Muscle of leg (tissue), 11 donors: ENCODE measurements around the gene ATP8B1. TPM values are rescaled to one million over a fixed set of nuclear protein-coding genes. Genes with fewer than 3 reads are reported as not detected.
"Not testable (repeated sequence)": the region's sequence is repeated elsewhere in the genome, so short reads cannot be mapped to it uniquely, and the experiment has no call there.

ENCODE experiments used
- DNase-seq: peaks from one replicate; pipeline ENCODE4 v3.0.0; 2013
- H3K27ac ChIP-seq: one replicate; pipeline ENCODE4 v1.5.1; 2013; ENCODE audit warnings: mild to moderate bottlenecking, low read length, control low read depth
- H3K27me3 ChIP-seq: one replicate; pipeline ENCODE4 v1.6.1; 2013; ENCODE audit warnings: low read length; ENCODE audit not compliant: control insufficient read depth, insufficient read depth
- H3K36me3 ChIP-seq: one replicate; pipeline ENCODE4 v1.6.1; 2013; ENCODE audit warnings: low read length; ENCODE audit not compliant: control insufficient read depth, insufficient read depth
- H3K4me1 ChIP-seq: one replicate; pipeline ENCODE4 v1.6.1; 2013; ENCODE audit warnings: low read length; ENCODE audit not compliant: control insufficient read depth, insufficient read depth
- H3K4me3 ChIP-seq: one replicate; pipeline ENCODE4 v1.5.1; 2013; ENCODE audit warnings: low read length, control low read depth
- H3K9me3 ChIP-seq: replicated peaks from 2 replicates; pipeline ENCODE4 v1.6.1; 2013; ENCODE audit warnings: low read depth, low read length; ENCODE audit not compliant: control insufficient read depth
- WGBS: methylation state at CpG from one replicate; pipeline ENCODE4 v1.1.5; 2013; ENCODE audit warnings: missing lambda C conversion rate; ENCODE audit not compliant: insufficient coverage; 5-methylcytosine and 5-hydroxymethylcytosine counted together
- polyA plus RNA-seq, 8 donors: library from polyadenylated mRNA; unstranded; fragments of 120-200 nt; gene quantifications; one replicate each; pipeline versions ENCODE4 v1.2.1 to v1.2.3, GENCODE V29; 2013; ENCODE audit warnings: inconsistent platforms in 1 of 8, low replicate concordance in 1 of 8; ENCODE audit not compliant: insufficient read length in 8 of 8, insufficient read depth in 1 of 8
- total RNA-seq: library from RNA; stranded (reverse); fragments of 120-200 nt; gene quantifications from one replicate; pipeline ENCODE4 v1.2.4, GENCODE V29; 2013

ATP8B1 gene
- total and polyA plus RNA-seq, 9 donors: 2.8 to 5.7 (median 4.3) TPM

- no peak for DNase-seq
- Histone ChIP-seq H3K4me3 (no peak overlapping the region), H3K27me3 (no peaks in the 10 kb centered on the region), H3K9me3 (no peaks in the 10 kb centered on the region), H3K27ac (no peak overlapping the region), H3K36me3 (no peaks in the 10 kb centered on the region), H3K4me1 (peaks cover 4% of the 10 kb centered on the region)
- WGBS: no CpG with 5 or more reads among the region's 1 CpG
Observed at GRCh38 chr18:57748770-57749603, 54.1 kb downstream of the ATP8B1 start.

- Histone ChIP-seq H3K9me3 (no peaks in the 10 kb centered on the region), H3K27me3 (no peaks in the 10 kb centered on the region), H3K27ac (no peak overlapping the region), H3K36me3 (no peaks in the 10 kb centered on the region), H3K4me3 (no peak overlapping the region), H3K4me1 (peaks cover 4% of the 10 kb centered on the region)
- 40% methylated on average over 1 of the region's 5 CpGs for WGBS
- peak; percentile 47 for DNase-seq
Observed at GRCh38 chr18:57747809-57748680, 55.1 kb downstream of the ATP8B1 start.

- H3K27me3 ChIP-seq: no peaks in the 10 kb centered on the region
- no peak overlapping the region for H3K4me3 ChIP-seq
- DNase-seq: peak; percentile 72
- H3K9me3 ChIP-seq: peaks cover 6% of the 10 kb centered on the region
- H3K4me1 ChIP-seq: no peaks in the 10 kb centered on the region
- H3K36me3 ChIP-seq: no peaks in the 10 kb centered on the region
- WGBS: 86% methylated on average over 2 of the region's 5 CpGs
- H3K27ac ChIP-seq: peak overlapping the region; percentile 1
Observed at GRCh38 chr18:57744211-57744694, 58.9 kb downstream of the ATP8B1 start.

GRCh38 chr18:57743008-57743407 lies 60.1 kb downstream of the ATP8B1 start:
- Histone ChIP-seq H3K27me3 (no peaks in the 10 kb centered on the region), H3K4me3 (no peak overlapping the region), H3K27ac (no peak overlapping the region), H3K9me3 (peaks cover 6% of the 10 kb centered on the region), H3K36me3 (no peaks in the 10 kb centered on the region), H3K4me1 (no peaks in the 10 kb centered on the region)
- no peak for DNase-seq
- 20% methylated on average over 1 of the region's 3 CpGs for WGBS

- no CpG with 5 or more reads among the region's 2 CpGs for WGBS
- no peak for DNase-seq
- Histone ChIP-seq H3K27me3 (no peaks in the 10 kb centered on the region), H3K4me3 (no peak overlapping the region), H3K36me3 (no peaks in the 10 kb centered on the region), H3K27ac (no peak overlapping the region), H3K4me1 (no peaks in the 10 kb centered on the region), H3K9me3 (peaks cover 6% of the 10 kb centered on the region)
Observed at GRCh38 chr18:57741273-57741672, 61.8 kb downstream of the ATP8B1 start.

- no peak overlapping the region for H3K27ac ChIP-seq
- H3K36me3 ChIP-seq: no peaks in the 10 kb centered on the region
- peaks cover 6% of the 10 kb centered on the region for H3K9me3 ChIP-seq
- no peak for DNase-seq
- no peaks in the 10 kb centered on the region for H3K4me1 ChIP-seq
- no peaks in the 10 kb centered on the region for H3K27me3 ChIP-seq
- H3K4me3 ChIP-seq: no peak overlapping the region
- WGBS: 70% methylated on average over 4 of the region's 7 CpGs
Observed at GRCh38 chr18:57738078-57738477, 65.0 kb downstream of the ATP8B1 start.

GRCh38 chr18:57737400-57738060 lies 65.6 kb downstream of the ATP8B1 start:
- DNase-seq: no peak
- no peak overlapping the region for H3K27ac ChIP-seq
- H3K4me3 ChIP-seq: no peak overlapping the region
- 42% methylated on average over 2 of the region's 8 CpGs for WGBS
- H3K4me1 ChIP-seq: no peaks in the 10 kb centered on the region
- H3K9me3 ChIP-seq: peaks cover 6% of the 10 kb centered on the region
- no peaks in the 10 kb centered on the region for H3K27me3 ChIP-seq
- no peaks in the 10 kb centered on the region for H3K36me3 ChIP-seq

- H3K27me3 ChIP-seq, H3K27ac ChIP-seq, H3K4me3 ChIP-seq, DNase-seq, H3K9me3 ChIP-seq, H3K36me3 ChIP-seq, H3K4me1 ChIP-seq: not testable (repeated sequence)
- WGBS: 96% methylated on average over 15 of the region's 18 CpGs
Observed at GRCh38 chr18:57735042-57735441, 68.1 kb downstream of the ATP8B1 start.

- H3K4me1 ChIP-seq: no peaks in the 10 kb centered on the region
- no peak overlapping the region for H3K27ac ChIP-seq
- no peak for DNase-seq
- no peaks in the 10 kb centered on the region for H3K36me3 ChIP-seq
- no peaks in the 10 kb centered on the region for H3K27me3 ChIP-seq
- no CpG with 5 or more reads among the region's 3 CpGs for whole genome bisulfite sequencing
- H3K9me3 ChIP-seq: no peaks in the 10 kb centered on the region
- H3K4me3 ChIP-seq: no peak overlapping the region
Observed at GRCh38 chr18:57733861-57734260, 69.3 kb downstream of the ATP8B1 start.

GRCh38 chr18:57730146-57730545 lies 73.0 kb downstream of the ATP8B1 start:
- H3K36me3 ChIP-seq: peaks cover 2% of the 10 kb centered on the region
- 55% methylated on average over 5 of the region's 5 CpGs for WGBS
- no peak for DNase-seq

More at GRCh38 chr18:57730146-57730545, 73.0 kb downstream of the ATP8B1 start:
- Histone ChIP-seq H3K4me1 (no peaks in the 10 kb centered on the region), H3K4me3 (no peak overlapping the region), H3K9me3 (peaks cover 7% of the 10 kb centered on the region), H3K27ac (no peak overlapping the region), H3K27me3 (no peaks in the 10 kb centered on the region)
